Dermis microvascular lymphatic vessel endothelial cell (primary cell): ENCODE measurements around the gene CIAO2A. TPM values are rescaled to one million over a fixed set of nuclear protein-coding genes. Genes with fewer than 3 reads are reported as not detected.
"Not testable (repeated sequence)": the region's sequence is repeated elsewhere in the genome, so short reads cannot be mapped to it uniquely, and the experiment has no call there.

Experiments used
- DNase-seq, 2 donors: peaks; one replicate each; pipeline versions ENCODE4 v3.0.0 to v3.0.0-alpha.2; 2010; ENCODE audit warnings: low read depth in 2 of 2
- total RNA-seq: library from RNA; depleted of rRNA; stranded (reverse); fragments of >200 nt; gene quantifications from 2 replicates; pipeline ENCODE4 v1.2.1, GENCODE V29; 2014

The CIAO2A gene
- total RNA-seq, 1 donor from 2014 or later: 44.4 TPM

DNA sequence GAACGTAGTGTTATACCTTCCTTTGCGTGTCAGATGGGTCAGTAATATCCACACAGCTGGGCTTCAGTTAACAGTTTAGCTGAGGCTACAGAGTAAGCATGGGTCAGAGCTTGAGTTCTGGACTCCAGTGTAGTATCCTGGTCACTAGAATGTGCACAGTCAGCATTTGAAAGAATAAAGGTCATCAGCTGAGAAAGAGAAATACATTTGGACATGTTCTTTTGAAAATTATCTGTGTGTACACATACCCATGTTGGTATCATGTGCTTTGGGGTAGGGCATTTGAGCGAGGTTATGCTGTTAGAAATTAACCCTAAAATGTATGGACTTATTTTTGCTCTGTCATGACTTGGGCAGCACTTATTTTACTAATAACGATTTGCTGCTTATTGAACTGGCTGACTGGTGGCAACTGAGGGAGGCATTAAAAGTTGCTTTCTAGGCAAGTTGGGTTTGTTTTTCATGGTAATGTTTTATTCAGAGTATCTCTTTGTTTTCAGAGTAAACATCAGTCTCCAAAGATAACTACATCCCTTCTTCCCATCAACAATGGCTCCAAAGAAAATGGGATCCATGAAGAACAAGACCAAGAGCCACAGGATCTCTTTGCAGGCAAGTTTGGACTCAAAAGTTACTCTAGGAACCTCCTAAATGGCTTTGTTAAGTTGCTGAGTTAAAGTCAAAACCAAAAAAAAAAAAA lies 18.6 kb upstream of the CIAO2A start:
- no peak for DNase-seq

DNA sequence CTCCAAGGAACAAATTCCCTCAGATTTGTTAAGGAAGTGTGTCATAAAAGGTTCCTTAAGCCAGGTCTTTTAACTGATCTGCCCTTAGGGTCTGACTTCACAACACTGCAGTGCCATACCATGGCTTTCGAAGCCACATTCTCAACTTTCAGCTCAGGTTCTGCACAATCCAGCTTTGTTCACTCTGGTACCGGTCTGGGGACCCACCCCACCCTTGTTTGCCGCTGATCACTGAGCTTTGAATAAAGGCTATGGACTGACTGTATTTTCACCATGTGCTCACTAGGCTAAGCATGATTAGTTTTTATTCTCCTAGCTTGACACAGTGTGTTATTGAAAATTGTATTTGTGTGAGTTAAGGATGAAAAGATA lies 18.0 kb upstream of the CIAO2A start:
- no peak for DNase-seq

DNA sequence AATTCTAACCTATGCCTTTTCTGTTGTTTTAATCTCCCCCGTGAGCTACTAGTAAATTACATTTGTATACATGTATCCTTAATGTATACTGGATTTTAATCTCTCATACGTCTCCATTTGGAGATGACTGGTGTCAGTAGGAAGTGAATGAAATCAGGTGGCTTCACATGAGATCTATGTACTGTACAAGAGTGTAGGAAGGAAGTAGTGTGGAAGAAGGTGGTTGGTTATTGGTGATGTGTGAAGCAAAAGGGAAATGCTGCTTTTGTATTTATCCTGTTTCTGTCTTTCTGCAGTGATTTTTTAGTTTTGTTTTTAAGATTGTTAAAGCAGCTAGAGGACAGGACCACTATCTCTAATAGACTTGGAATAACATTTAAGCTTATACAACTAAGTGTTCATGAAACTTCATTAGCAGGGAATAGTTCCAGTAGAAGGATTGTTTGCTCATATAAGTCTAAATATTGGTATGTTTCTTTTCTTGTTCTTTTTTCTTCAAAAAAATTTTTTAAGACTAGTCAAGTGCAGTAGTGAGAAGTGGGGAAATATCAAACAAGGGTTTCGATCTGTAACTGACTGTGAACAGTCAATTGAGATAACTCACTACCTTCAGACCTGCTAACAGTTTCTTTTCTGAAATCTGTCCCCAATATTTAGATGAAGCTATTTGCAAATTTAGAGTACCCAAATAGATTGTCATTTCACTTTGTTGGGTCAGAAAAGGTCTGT lies 17.5 kb upstream of the CIAO2A start:
- DNase-seq: peak in 1 of 2 donors; percentile 64

DNA sequence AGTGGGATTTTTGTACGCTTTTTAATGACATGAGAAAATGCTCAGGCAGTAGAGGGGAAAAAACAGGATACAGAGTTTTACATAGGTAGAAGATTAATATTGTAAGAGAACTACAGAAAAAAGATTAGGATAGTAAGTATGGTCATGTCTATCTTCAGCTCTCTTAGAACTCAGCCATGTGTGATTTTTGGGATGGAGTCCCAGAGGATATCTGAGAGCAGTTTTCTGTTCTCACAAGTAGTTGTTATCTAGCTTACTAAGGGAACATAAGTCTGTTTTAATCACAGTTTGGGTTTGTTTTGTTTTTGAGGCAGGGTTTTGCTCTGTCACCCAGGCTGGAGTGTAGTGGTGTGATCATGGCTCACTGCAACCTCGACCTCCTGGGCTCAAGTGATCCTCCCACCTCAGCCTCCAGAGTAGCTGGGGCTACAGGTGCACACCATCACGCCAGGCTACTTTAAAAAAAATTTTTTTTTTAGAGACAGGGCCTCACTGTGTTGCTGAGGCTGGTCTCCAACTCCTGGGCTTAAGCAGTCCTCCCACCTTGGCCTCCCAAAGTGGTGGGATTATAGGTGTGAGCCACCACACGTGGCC lies 16.6 kb upstream of the CIAO2A start:
- DNase-seq: not testable (repeated sequence)

DNA sequence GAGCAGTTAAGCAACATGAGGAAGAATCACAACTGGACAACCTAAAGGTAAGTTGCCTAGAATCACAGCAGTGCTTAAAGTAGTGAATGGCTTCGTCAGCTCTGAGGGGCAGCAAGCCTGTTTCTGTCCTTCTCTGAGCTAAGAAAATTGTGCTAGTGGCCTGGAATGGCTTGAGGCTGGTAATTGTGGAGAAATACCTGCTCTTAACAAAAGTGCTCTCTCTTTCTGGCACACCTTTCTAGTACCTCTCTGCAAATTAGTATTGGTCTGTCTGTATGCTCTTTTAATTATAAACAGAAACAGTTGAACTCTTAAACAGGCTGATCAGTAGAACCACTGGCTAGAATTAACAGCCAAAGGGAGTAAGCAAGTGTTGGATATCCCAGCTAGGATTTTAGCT lies 13.7 kb upstream of the CIAO2A start:
- DNase-seq: no peak

DNA sequence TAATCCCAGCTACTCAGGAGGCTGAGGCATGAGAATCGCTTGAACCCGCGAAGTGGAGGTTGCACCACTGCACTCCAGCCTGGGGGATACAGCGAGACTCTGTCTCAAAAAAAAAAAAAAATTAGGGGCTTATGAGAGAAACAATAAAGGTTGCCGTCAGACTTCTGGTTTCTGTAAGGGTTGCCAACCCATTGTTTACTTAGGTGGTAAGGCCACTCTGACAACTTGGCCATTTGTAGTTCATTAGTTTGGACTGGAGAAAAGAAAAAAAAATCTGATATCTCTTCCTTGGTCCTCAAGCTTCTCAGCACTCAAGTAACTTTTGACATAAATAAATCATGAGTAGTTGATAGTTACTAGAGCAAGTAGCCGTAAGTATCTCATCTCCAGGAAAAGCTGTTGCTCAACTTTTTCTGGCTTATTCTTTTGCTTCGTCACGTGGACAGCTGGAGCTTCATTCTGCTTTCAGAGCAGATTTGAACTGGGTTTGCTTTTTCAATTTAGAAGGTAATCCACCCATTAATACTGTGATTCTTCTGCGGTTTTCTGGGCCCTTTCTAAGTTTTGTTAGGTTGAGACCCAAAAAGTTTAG lies 11.6 kb upstream of the CIAO2A start:
- DNase-seq: peak; percentile 45 to 50

DNA sequence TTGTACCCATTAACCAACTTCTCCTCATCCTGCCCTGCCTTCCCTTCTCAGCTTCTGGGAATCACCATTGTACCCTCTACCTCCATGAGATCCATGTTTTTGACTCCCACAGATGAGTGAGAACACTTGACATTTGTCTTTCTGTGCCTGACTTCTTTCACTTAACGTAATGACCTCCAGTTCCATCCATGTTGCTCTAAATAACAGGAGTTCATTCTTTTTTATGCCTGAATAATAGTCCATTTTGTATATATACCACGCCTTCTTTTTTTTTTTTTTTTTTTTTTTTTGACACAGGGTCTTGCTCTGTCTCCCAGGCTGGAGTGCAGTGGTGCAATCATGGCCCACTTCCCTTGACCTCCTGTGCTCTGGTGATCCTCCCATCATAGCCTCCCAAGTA lies 8.9 kb upstream of the CIAO2A start:
- DNase-seq: no peak

DNA sequence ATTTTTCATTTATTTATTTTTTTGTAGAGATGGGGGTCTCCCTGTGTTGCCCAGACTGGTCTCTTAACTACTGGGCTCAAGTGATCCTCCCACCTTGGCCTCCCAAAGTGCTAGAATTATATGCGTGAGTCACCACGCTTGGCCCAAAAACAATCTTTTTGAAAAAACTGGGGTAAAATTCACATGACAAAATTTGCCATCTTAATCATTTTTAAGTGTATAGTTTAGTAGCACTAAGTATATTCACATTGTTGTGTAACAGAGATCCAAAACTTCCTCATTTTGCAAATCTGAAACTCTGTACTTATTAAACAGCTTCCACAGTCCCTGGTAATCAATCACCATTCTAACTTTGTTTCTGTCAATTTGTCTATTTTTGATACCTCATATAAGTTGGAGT lies 7.3 kb upstream of the CIAO2A start:
- no peak for DNase-seq

DNA sequence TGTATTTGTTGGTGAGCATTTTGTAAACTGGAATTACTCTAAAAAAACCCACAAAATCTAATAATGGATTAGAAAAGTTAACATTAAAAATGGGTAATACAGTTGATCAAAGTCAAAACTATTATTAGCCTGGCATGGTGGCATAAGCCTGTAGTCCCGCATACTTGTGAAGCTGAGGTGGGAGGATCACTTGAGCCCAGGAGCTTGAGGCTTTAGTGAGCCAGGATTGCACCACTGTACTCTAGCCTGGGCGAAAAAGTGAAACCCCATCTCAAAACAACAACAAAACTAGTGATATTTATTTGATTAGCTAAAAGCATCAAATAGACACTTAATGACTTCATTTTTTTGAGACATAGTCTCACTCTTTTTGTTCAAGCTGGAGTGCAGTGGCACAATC lies 5.7 kb upstream of the CIAO2A start:
- DNase-seq: no peak

DNA sequence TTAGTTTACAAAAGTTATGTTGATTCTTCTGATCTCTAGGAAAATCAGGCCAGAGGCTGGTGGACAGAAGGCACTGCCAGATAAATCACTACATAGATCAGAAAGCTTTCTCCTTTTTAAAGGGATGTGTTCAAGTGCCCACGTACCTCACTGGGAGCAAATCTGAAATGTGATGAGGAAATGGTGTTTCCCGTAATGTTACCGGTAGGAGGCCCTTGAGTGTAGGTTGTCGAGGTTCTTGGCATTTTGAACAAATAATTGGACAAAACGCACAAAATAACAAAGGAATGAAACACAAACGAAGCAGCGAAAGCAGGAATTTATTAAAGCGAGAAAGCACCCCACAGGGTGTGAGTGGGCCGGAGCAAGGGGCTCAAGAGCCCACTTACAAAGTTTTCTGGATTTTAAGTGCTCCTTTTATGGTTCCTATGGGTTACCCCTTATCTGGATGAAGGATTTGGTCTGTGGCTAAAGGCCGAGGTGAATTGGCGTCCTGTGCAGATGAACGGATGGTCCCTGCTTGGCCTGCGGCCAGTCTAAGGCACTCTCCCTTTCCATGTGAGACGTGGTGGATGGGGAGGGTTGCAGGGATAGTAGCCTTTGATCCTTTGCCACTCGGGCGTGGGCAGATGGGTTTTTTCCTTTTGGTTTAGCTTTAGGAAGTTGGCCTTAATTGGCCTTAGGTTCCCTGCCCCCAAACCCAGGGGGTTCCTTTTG lies 3.2 kb upstream of the CIAO2A start:
- DNase-seq: peak in 1 of 2 donors; percentile 44

DNA sequence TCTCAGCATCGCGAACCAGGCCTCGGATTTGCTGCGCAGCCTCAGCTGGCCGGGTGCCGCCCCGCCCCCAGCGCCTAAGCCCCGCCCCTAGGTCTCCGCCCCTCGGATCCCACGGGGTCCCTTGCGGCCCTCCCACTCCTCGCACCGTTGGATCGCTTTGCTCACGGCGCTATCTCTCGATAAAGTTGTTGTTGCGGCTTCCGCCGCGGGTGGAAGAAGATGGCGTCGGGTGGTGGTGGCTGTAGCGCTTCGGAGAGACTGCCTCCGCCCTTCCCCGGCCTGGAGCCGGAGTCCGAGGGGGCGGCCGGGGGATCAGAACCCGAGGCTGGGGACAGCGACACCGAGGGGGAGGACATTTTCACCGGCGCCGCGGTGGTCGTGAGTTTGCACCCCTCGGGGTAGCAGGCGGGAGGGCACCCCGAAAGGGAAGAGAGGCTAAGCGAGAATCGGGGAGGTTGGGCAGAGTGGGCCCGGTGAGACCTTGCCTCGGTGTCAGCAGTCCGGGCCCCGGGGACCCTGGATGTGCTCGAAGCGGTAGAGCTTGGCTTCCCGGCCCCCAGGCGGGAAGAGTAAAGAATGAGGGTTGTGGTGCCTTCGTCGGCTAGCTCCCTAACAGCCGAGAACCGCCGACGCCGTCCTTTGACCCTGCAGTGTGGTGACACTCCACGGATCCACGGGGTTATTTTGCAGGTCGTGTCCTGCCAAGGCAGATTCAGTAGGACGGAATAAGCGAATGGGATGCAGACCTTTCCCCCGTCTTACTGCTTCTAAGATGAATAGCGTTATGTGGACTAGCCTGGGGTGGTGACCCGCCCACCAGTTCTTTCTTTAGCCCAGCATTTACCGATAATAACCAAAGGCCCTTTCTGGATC lies 2.4 kb upstream of the CIAO2A start, which contains the start of gene SNX1:
TSS of gene SNX1 (plus strand) at position 188 of the 873 bp plus-strand sequence. CDS start at position 220, 32 bp downstream.
- DNase-seq: peak; percentile 91 to 95

DNA sequence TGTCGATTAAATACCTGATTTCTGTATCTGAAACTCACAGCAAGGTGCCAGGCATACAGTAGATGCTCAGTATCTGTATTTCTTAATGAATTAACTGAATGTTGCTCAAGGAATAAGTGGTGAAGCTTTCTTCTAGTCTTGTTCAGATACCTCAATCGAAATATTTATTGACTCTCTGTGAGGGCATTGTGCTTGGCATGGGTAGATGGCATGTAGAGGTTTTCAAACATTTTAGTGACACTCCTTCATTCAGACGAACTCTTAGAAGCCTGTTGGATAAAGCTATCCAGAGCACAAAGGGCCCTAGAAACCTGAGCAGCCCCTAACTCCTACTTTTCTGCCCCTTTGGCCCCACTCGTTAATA lies 1.8 kb upstream of the CIAO2A start:
- no peak for DNase-seq

DNA sequence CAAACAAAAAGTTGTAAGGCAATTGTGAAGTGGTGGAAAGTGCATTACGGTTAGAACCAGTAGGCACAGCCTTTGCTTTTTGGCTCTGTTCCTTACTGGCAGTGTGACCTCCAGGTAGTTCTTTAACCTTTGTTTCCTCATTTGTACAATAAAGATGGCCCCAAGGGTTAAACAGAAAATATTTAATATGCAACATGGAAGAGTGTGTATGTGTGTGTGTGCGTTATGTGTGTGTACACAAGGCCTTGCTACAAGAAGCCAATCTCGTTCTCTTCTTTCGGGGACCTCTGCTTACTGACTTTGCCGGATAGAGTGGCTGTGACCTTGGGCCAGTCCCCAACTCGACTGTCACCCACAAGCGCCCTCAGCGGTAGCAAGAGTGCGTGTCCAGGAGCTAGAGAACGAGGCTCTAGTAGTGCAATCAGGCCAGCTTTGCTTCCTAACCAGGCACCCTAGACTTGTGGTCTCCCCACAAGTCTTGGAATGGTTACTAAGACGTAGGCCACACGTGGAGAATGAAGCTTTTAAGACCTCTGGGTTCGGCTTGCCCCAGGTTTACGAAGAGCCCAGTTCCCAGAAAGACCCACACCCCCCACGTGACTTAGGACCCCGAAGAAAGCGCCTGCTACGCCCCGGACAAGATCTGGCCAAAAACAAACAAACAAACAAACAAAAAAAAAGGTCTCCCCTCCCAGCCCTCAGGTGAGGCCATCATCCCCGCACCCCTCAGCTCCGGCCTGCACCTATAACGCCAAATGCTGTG lies 593 bp downstream of the CIAO2A start:
- DNase-seq: peak in 1 of 2 donors; percentile 44

DNA sequence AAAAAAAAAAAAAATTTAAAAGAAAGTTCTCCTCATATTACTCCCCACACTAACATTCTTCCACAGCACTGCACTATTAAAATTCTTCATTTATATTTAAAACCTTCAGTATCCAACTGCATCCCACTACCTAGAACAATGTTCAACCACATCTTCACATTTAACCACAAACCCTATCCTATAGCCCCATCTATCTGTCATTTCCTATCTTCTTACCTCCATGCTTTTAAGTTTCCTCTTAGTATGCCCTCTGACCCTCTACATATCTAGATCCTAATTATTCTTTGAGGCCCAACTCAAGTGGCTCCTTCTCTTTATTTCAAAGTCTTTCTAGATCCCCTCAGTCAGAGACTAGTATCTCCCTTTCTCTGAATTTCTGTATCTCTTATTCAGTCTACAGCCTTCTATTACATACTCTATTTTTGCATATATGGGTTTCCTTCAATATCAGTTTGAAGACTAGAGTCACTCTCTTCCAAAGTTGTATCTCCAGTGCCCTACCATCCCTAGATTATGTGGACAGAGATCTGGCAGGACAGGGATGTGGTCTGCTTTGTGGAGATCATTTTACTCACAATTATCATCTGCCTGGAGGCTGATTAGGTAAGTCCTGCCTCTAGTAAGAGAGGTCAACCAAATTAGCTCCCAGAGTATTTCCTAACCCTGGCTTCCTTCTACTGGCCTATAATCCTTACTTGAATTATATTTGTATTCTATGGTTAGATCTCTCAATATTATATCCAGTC lies 1.4 kb downstream of the CIAO2A start:
- no peak for DNase-seq

DNA sequence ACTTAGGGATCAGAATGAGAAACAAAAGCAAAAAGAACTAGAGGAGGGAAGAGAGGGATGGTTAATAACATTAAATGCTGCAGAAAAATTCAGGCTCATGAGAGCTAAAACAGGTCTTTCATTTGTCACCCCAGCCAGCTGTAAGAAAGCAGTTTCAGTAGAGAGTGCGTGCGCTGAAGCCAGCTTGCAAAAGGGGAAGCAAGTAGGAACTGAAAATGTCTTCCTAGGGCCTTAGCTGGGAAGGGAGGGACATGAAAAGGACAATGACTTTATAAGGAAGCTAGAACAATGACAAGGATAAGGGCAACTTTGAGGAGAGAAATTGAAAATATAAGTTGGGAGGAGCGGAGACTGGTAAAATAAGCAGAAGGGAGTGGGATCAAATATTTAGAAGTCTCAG lies 3.1 kb downstream of the CIAO2A start:
- DNase-seq: no peak

DNA sequence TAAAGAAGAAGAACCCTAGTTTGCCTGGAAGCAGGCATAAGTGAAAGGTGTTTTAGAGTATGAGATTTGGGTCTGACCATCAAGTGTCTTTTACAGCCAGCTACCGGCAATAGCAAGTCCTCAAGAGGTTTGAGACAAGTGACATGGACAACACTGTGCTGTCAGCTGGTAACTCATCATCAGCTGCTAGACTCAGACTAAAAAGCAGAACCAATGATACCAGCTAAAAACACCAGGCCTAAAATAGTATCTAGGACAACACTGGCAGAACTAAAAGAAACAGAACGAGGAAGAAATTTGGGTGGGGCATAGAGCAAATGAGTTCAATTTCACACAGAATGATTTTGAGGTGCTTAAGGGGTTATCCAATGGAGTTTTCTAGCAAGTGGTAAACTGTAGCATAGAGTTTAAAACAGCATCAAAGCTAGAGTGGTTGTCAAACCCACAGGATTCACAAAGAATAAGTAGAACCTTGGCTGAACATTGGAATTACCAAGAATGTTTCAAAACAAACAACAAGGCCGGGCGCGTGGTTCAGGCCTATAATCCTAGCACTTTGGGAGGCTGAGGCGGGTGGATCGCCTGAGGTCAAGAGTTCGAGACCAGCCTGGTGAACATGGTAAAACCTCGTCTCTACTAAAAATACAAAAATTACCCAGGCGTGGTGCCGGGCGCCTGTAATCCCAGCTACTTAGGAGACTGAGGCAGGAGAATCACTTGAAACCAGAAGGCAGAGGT lies 3.9 kb downstream of the CIAO2A start:
- DNase-seq: no peak

DNA sequence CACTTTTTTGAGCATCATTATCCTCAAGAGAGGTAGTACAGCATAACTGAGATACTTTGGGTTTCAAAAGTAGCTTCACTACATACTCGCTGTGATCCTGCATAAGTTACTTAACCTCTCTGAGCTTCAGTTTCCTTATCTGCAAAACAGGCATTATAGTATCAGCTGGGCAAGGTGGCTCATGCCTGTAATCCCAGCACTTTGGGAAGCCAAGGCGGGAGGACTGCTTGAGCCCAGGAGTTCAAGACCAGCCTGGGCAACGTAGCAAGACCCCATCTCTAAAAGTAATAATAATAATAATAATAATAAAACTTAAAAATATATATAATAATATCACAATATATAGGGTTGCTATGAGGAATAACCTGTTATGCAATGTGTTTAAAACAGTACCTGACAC lies 10.9 kb downstream of the CIAO2A start:
- DNase-seq: no peak

DNA sequence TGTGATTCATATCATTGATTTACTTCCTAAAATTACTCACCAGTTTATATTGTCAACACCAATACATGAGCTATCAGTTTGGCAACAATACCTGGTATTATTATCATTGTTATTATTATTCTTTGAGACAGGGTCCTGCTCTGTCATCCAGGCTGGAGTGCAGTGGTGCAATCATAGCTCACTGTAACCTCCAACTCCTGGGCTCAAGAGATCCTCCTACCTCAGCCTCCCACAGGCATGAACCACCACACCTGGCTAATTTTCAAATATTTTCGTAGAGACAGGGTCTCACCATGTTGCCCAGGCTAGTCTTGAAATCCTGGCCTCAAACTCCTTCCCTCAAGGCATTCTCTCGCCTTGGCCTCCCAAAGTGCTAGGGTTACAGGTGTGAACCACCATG lies 20.1 kb downstream of the CIAO2A start:
- DNase-seq: peak in 1 of 2 donors; percentile 48

DNA sequence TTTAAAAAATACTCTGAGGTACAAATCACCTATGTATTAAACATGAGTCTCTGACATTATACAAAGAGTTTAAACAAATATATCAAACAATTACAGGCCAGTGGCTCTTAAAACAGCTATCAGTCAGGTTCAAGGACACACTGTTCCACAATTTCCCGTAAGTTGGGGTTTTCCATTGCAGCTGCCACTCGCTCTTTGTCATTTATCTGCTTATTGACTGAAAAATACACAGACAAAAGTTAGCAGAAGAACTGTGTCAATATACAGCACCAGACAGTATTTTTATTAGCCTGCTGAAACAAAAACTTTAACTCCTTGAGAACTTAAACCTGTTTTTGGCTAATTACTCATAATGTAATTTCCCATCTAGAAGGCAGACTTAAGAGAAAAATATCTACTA lies 20.8 kb downstream of the CIAO2A start:
- peak in 1 of 2 donors; percentile 68 for DNase-seq
